SK-N-SH treated with all-trans-retinoic acid at 6 μM for 48 hours (cell line): ENCODE measurements around the gene ZNF462.

Experiments
- ATAC-seq: fragments of 200-7000 bp; cut with Tn5 transposase; 3 replicates; pipeline ENCODE4 v1.9.1; 2020; ENCODE audit warnings: mild to moderate bottlenecking, moderate library complexity
- ARNTL ChIP-seq: fragments of 450-650 bp; formaldehyde crosslinking; IDR thresholded peaks from 2 replicates; pipeline ENCODE4 v1.5.0; 2020; ENCODE audit warnings: low read depth, mild to moderate bottlenecking, moderate library complexity, borderline replicate concordance
- BACH2 ChIP-seq: fragments of 250-450 bp; sonication (Bioruptor Pico); IDR thresholded peaks from 2 replicates; pipeline ENCODE4 v1.9.0; 2021; ENCODE audit warnings: mild to moderate bottlenecking, borderline replicate concordance
- CREB5 ChIP-seq: fragments of 250-450 bp; sonication (Bioruptor Pico); IDR thresholded peaks from 2 replicates; pipeline ENCODE4 v1.5.1; 2020; ENCODE audit warnings: low read depth, mild to moderate bottlenecking, moderate library complexity
- CSDC2 ChIP-seq: fragments of 250-450 bp; sonication (Bioruptor Pico); IDR thresholded peaks from 2 replicates; pipeline ENCODE4 v1.5.0; 2020; ENCODE audit warnings: mild to moderate bottlenecking, moderate library complexity
- CSRNP3 ChIP-seq: fragments of 250-450 bp; sonication (Bioruptor Pico); IDR thresholded peaks from 2 replicates; pipeline ENCODE4 v1.5.1; 2021; ENCODE audit warnings: mild to moderate bottlenecking, moderate library complexity
- ESRRG ChIP-seq: fragments of 250-450 bp; sonication (Bioruptor Pico); IDR thresholded peaks from 2 replicates; pipeline ENCODE4 v1.6.1; 2021; ENCODE audit warnings: mild to moderate bottlenecking
- GLIS3 ChIP-seq: fragments of 250-450 bp; sonication (Bioruptor Pico); IDR thresholded peaks from 2 replicates; pipeline ENCODE4 v1.5.0; 2020; ENCODE audit warnings: mild to moderate bottlenecking, moderate library complexity
- ISL1 ChIP-seq: fragments of 250-450 bp; sonication (Bioruptor Pico); IDR thresholded peaks from 2 replicates; pipeline ENCODE4 v2.1.2; 2022; ENCODE audit warnings: mild to moderate bottlenecking, moderate library complexity
- PATZ1 ChIP-seq: fragments of 250-450 bp; sonication (Bioruptor Pico); IDR thresholded peaks from 2 replicates; pipeline ENCODE4 v1.8.0; 2020; ENCODE audit warnings: mild to moderate bottlenecking, moderate library complexity, borderline replicate concordance
- POU6F1 ChIP-seq: fragments of 250-450 bp; sonication (Bioruptor Pico); IDR thresholded peaks from 2 replicates; pipeline ENCODE4 v1.8.0; 2021; ENCODE audit warnings: low read depth, mild to moderate bottlenecking, moderate library complexity, borderline replicate concordance
- PPARA ChIP-seq: fragments of 250-450 bp; sonication (Bioruptor Pico); IDR thresholded peaks from 2 replicates; pipeline ENCODE4 v1.5.0; 2020; ENCODE audit warnings: mild to moderate bottlenecking, borderline replicate concordance
- RARB ChIP-seq: fragments of 250-450 bp; sonication (Bioruptor Pico); IDR thresholded peaks from 2 replicates; pipeline ENCODE4 v1.8.0; 2021; ENCODE audit warnings: mild to moderate bottlenecking, moderate library complexity
- SNAI2 ChIP-seq: fragments of 250-450 bp; sonication (Bioruptor Pico); IDR thresholded peaks from 2 replicates; pipeline ENCODE4 v1.5.0; 2020; ENCODE audit warnings: mild to moderate bottlenecking, moderate library complexity
- TCF4 ChIP-seq: fragments of 250-450 bp; sonication (Bioruptor Pico); IDR thresholded peaks from 2 replicates; pipeline ENCODE4 v1.8.0; 2021; ENCODE audit warnings: mild to moderate bottlenecking, moderate library complexity, borderline replicate concordance
- TOX ChIP-seq: fragments of 250-450 bp; sonication (Bioruptor Pico); IDR thresholded peaks from 2 replicates; pipeline ENCODE4 v1.8.0; 2021; ENCODE audit warnings: mild to moderate bottlenecking, moderate library complexity, borderline replicate concordance
- TSHZ2 ChIP-seq: fragments of 250-450 bp; sonication (Bioruptor Pico); IDR thresholded peaks from 2 replicates; pipeline ENCODE4 v1.5.0; 2020; ENCODE audit warnings: mild to moderate bottlenecking, moderate library complexity
- ZC3H10 ChIP-seq: fragments of 250-450 bp; sonication (Bioruptor Pico); IDR thresholded peaks from 2 replicates; pipeline ENCODE4 v1.5.1; 2021; ENCODE audit warnings: mild to moderate bottlenecking, moderate library complexity
- ZFP3 ChIP-seq: fragments of 250-450 bp; sonication (Bioruptor Pico); IDR thresholded peaks from 2 replicates; pipeline ENCODE4 v1.5.0; 2020; ENCODE audit warnings: mild to moderate bottlenecking, moderate library complexity
- ZNF565 ChIP-seq: fragments of 450-650 bp; formaldehyde crosslinking; conservative IDR thresholded peaks from 2 replicates; pipeline ENCODE4 v1.5.0; 2020; ENCODE audit warnings: low read depth, mild to moderate bottlenecking, moderate library complexity
- ZNF70 ChIP-seq: fragments of 450-650 bp; formaldehyde crosslinking; IDR thresholded peaks from 2 replicates; pipeline ENCODE4 v1.5.0; 2020; ENCODE audit warnings: mild to moderate bottlenecking, moderate library complexity
- ZNF8 ChIP-seq: fragments of 450-650 bp; formaldehyde crosslinking; IDR thresholded peaks from 2 replicates; pipeline ENCODE4 v1.5.0; 2020; ENCODE audit warnings: mild to moderate bottlenecking, moderate library complexity

ZNF462 gene

GRCh38 chr9:106867286-106867685 lies 4.3 kb downstream of the ZNF462 start:
- no peak for TF ChIP-seq TOX (CRISPR knock-in tag)
- no peak for TF ChIP-seq CSDC2 (CRISPR knock-in tag)
- no peak for TF ChIP-seq ESRRG (CRISPR knock-in tag)
- TF ChIP-seq BACH2: no peak
- no peak for TF ChIP-seq ZNF70 (CRISPR knock-in tag)
- no peak for TF ChIP-seq ZNF8 (CRISPR knock-in tag)
- no peak for TF ChIP-seq ZNF565 (CRISPR knock-in tag)

GRCh38 chr9:106868087-106868486 lies 5.1 kb downstream of the ZNF462 start:
- no peak for TF ChIP-seq ESRRG (CRISPR knock-in tag)
- TF ChIP-seq PPARA (CRISPR knock-in tag): no peak
- TF ChIP-seq GLIS3 (CRISPR knock-in tag): no peak
- no peak for TF ChIP-seq CSRNP3 (CRISPR knock-in tag)
- no peak for TF ChIP-seq ZNF70 (CRISPR knock-in tag)
- TF ChIP-seq RARB (CRISPR knock-in tag): no peak
- TF ChIP-seq ZFP3 (CRISPR knock-in tag): no peak
- TF ChIP-seq ARNTL (CRISPR knock-in tag): no peak
- TF ChIP-seq ISL1 (CRISPR knock-in tag): no peak
- TF ChIP-seq CREB5 (CRISPR knock-in tag): no peak
- TF ChIP-seq ZNF565 (CRISPR knock-in tag): no peak
- no peak for TF ChIP-seq ZNF8 (CRISPR knock-in tag)
- TF ChIP-seq CSDC2 (CRISPR knock-in tag): no peak
- no peak for TF ChIP-seq BACH2
- TF ChIP-seq POU6F1: no peak
- ATAC-seq: no peak

More at GRCh38 chr9:106867286-106867685, 4.3 kb downstream of the ZNF462 start:
- ATAC-seq: no peak

GRCh38 chr9:106868565-106868964 lies 5.6 kb downstream of the ZNF462 start:
- TF ChIP-seq ESRRG (CRISPR knock-in tag) (no peak), POU6F1 (no peak), BACH2 (no peak), ISL1 (CRISPR knock-in tag) (no peak), GLIS3 (CRISPR knock-in tag) (no peak), TSHZ2 (CRISPR knock-in tag) (no peak), TOX (CRISPR knock-in tag) (no peak), SNAI2 (CRISPR knock-in tag) (no peak), ZC3H10 (CRISPR knock-in tag) (no peak), PPARA (CRISPR knock-in tag) (no peak), CSRNP3 (CRISPR knock-in tag) (no peak), TCF4 (CRISPR knock-in tag) (no peak), PATZ1 (CRISPR knock-in tag) (no peak), ZNF70 (CRISPR knock-in tag) (no peak), ARNTL (CRISPR knock-in tag) (no peak), CSDC2 (CRISPR knock-in tag) (no peak), RARB (CRISPR knock-in tag) (no peak), ZNF8 (CRISPR knock-in tag) (no peak)
- no peak for ATAC-seq
